Erythroblast (primary cell): ENCODE results near the gene ANXA4.

ENCODE experiments used
- GATA1 ChIP-seq: IDR thresholded peaks from 2 replicates; pipeline ENCODE4 v1.6.1; 2011; ENCODE audit warnings: low read depth, mild to moderate bottlenecking, control low read depth, low read length, moderate library complexity
- POLR2A ChIP-seq: IDR thresholded peaks from 2 replicates; pipeline ENCODE4 v1.6.1; 2011; ENCODE audit warnings: mild to moderate bottlenecking, low read length

- TF ChIP-seq POLR2A (no peak), GATA1 (no peak)
These were observed 30.0 kb upstream of the ANXA4 start for GRCh38 chr2:69711971-69712370.
